ENCODE results near the gene AXIN1. TPM values are rescaled to one million over a fixed set of nuclear protein-coding genes. Genes with fewer than 3 reads are reported as not detected.

The AXIN1 gene
- total RNA-seq, 2 experiments from 2014 or later = 25.5 to 30.6 TPM

- Mint-ChIP-seq H3K9me3 (no peaks in the 10 kb centered on the region), H3K4me3 (no peak overlapping the region), H3K4me1 (peaks cover 5% of the 10 kb centered on the region), H3K27ac (no peak overlapping the region), H3K27me3 (peaks cover 34% of the 10 kb centered on the region), H3K36me3 (ENCODE audit: low read depth) (no peaks in the 10 kb centered on the region)
- POLR2A ChIA-PET = no interaction called here
- CTCF ChIA-PET = interaction anchor here (0.7 kb wide), 1 partner anchor 94 kb away, joined by 3 read pairs; no protein-coding TSS in a partner anchor
- DNase-seq = no peak
Measured at GRCh38 chr16:280991-281659, 71.4 kb downstream of the AXIN1 start.

- DNase-seq = no peak
- Mint-ChIP-seq H3K36me3 (ENCODE audit: low read depth) (no peaks in the 10 kb centered on the region), H3K4me1 (peaks cover 5% of the 10 kb centered on the region), H3K9me3 (no peaks in the 10 kb centered on the region), H3K27ac (no peak within 1 kb of the TSS), H3K27me3 (peaks cover 35% of the 10 kb centered on the region), H3K4me3 (no peak within 1 kb of the TSS)
- ChIA-PET CTCF (no interaction called here), POLR2A (no interaction called here)
Measured at GRCh38 chr16:280552-280951, 72.0 kb downstream of the AXIN1 start, which contains the start of gene ARHGDIG. Gene ARHGDIG, plus strand, starts transcription at chr16:280591. Its CDS starts 90 bp downstream, at chr16:280681.

DNA sequence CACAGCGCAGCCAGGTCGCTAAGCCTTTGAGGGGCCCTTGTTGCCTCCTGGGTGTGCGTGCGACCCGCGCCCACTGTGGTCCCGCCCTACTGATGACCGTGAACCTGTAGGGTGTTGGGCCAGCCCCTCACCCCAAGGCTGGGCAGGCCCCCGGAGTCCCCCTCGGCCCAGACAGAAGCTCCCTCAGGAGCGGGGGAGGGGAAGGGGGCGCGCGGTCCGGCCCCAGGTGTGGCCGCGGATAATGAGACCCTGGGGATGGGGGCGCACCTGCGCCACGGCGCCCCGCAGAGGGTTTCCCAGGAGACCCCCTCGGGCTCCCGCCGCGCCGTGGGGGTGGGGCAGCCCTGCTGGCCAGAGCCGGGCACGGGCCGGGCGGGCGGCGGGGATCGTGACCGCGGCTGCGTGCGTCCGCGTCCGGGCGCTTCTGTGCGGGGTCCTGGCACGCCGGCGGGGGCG is 72.5 kb downstream of the AXIN1 start:
- peaks cover 36% of the 10 kb centered on the region for H3K27me3 Mint-ChIP-seq
- peaks cover 7% of the 10 kb centered on the region for H3K4me1 Mint-ChIP-seq
- H3K36me3 Mint-ChIP-seq (ENCODE audit: low read depth) = no peaks in the 10 kb centered on the region
- no peak overlapping the region for H3K27ac Mint-ChIP-seq
- H3K9me3 Mint-ChIP-seq = no peaks in the 10 kb centered on the region
- no peak for DNase-seq
- ChIA-PET CTCF (no interaction called here), POLR2A (no interaction called here)
- no peak overlapping the region for H3K4me3 Mint-ChIP-seq

GRCh38 chr16:279531-279930 is 73.0 kb downstream of the AXIN1 start:
- Mint-ChIP-seq H3K4me1 (peaks cover 8% of the 10 kb centered on the region), H3K9me3 (no peaks in the 10 kb centered on the region), H3K36me3 (ENCODE audit: low read depth) (no peaks in the 10 kb centered on the region), H3K27me3 (peaks cover 40% of the 10 kb centered on the region), H3K4me3 (no peak overlapping the region), H3K27ac (no peak overlapping the region)
- DNase-seq = no peak
- ChIA-PET POLR2A (no interaction called here), CTCF (interaction anchor here (1.4 kb wide), 1 partner anchor 11 kb away, joined by 4 read pairs; no protein-coding TSS in a partner anchor)

GRCh38 chr16:278863-279366 is 73.6 kb downstream of the AXIN1 start:
- CTCF ChIA-PET = interaction anchor here (1.4 kb wide), 1 partner anchor 10 kb away, joined by 4 read pairs; no protein-coding TSS in a partner anchor
- peaks cover 8% of the 10 kb centered on the region for H3K4me1 Mint-ChIP-seq
- H3K36me3 Mint-ChIP-seq (ENCODE audit: low read depth) = no peaks in the 10 kb centered on the region
- no peak overlapping the region for H3K4me3 Mint-ChIP-seq
- H3K27ac Mint-ChIP-seq = no peak overlapping the region
- H3K27me3 Mint-ChIP-seq = peaks cover 43% of the 10 kb centered on the region
- H3K9me3 Mint-ChIP-seq = no peaks in the 10 kb centered on the region
- peak; percentile 24 for DNase-seq
- POLR2A ChIA-PET = no interaction called here

- H3K27me3 Mint-ChIP-seq = peaks cover 41% of the 10 kb centered on the region
- no peak overlapping the region for H3K4me3 Mint-ChIP-seq
- no peaks in the 10 kb centered on the region for H3K9me3 Mint-ChIP-seq
- POLR2A ChIA-PET = no interaction called here
- CTCF ChIA-PET = no interaction called here
- peaks cover 8% of the 10 kb centered on the region for H3K4me1 Mint-ChIP-seq
- no peak for DNase-seq
- no peaks in the 10 kb centered on the region for H3K36me3 Mint-ChIP-seq (ENCODE audit: low read depth)
- H3K27ac Mint-ChIP-seq = no peak overlapping the region
Measured at GRCh38 chr16:276426-277077, 76.0 kb downstream of the AXIN1 start.

GRCh38 chr16:275786-276232 is 76.7 kb downstream of the AXIN1 start, which contains the start of gene RGS11:
Gene RGS11, minus strand, starts transcription at chr16:275944. Its CDS starts 33 bp downstream, at chr16:275911.
- DNase-seq = no peak
- peaks cover 36% of the 10 kb centered on the region for H3K27me3 Mint-ChIP-seq
- no peak within 1 kb of the TSS for H3K4me3 Mint-ChIP-seq
- H3K36me3 Mint-ChIP-seq (ENCODE audit: low read depth) = no peaks in the 10 kb centered on the region
- CTCF ChIA-PET = no interaction called here
- no peak within 1 kb of the TSS for H3K27ac Mint-ChIP-seq
- peaks cover 8% of the 10 kb centered on the region for H3K4me1 Mint-ChIP-seq
- POLR2A ChIA-PET = no interaction called here
- no peaks in the 10 kb centered on the region for H3K9me3 Mint-ChIP-seq

- DNase-seq = no peak
- POLR2A ChIA-PET = no interaction called here
- no peaks in the 10 kb centered on the region for H3K9me3 Mint-ChIP-seq
- H3K36me3 Mint-ChIP-seq (ENCODE audit: low read depth) = no peaks in the 10 kb centered on the region
- no peak overlapping the region for H3K4me3 Mint-ChIP-seq
- peaks cover 36% of the 10 kb centered on the region for H3K27me3 Mint-ChIP-seq
- H3K4me1 Mint-ChIP-seq = peaks cover 8% of the 10 kb centered on the region
- no peak overlapping the region for H3K27ac Mint-ChIP-seq
- CTCF ChIA-PET = interaction anchor here (0.6 kb wide), 1 partner anchor 34 kb away, joined by 4 read pairs; no protein-coding TSS in a partner anchor
Measured at GRCh38 chr16:275041-275641, 77.4 kb downstream of the AXIN1 start.

GRCh38 chr16:273547-274421 is 78.7 kb downstream of the AXIN1 start:
- Mint-ChIP-seq H3K4me3 (no peak overlapping the region), H3K27me3 (peaks cover 28% of the 10 kb centered on the region), H3K27ac (no peak overlapping the region), H3K9me3 (no peaks in the 10 kb centered on the region), H3K4me1 (peaks cover 5% of the 10 kb centered on the region), H3K36me3 (ENCODE audit: low read depth) (no peaks in the 10 kb centered on the region)
- DNase-seq = no peak
- POLR2A ChIA-PET = no interaction called here
- CTCF ChIA-PET = no interaction called here

- H3K9me3 Mint-ChIP-seq = peaks cover 2% of the 10 kb centered on the region
- peaks cover 5% of the 10 kb centered on the region for H3K4me1 Mint-ChIP-seq
- ChIA-PET POLR2A (no interaction called here), CTCF (no interaction called here)
- H3K27ac Mint-ChIP-seq = no peak overlapping the region
- DNase-seq = no peak
- H3K4me3 Mint-ChIP-seq = no peak overlapping the region
- peaks cover 23% of the 10 kb centered on the region for H3K27me3 Mint-ChIP-seq
- H3K36me3 Mint-ChIP-seq (ENCODE audit: low read depth) = no peaks in the 10 kb centered on the region
Measured at GRCh38 chr16:272633-273546, 79.6 kb downstream of the AXIN1 start.

DNA sequence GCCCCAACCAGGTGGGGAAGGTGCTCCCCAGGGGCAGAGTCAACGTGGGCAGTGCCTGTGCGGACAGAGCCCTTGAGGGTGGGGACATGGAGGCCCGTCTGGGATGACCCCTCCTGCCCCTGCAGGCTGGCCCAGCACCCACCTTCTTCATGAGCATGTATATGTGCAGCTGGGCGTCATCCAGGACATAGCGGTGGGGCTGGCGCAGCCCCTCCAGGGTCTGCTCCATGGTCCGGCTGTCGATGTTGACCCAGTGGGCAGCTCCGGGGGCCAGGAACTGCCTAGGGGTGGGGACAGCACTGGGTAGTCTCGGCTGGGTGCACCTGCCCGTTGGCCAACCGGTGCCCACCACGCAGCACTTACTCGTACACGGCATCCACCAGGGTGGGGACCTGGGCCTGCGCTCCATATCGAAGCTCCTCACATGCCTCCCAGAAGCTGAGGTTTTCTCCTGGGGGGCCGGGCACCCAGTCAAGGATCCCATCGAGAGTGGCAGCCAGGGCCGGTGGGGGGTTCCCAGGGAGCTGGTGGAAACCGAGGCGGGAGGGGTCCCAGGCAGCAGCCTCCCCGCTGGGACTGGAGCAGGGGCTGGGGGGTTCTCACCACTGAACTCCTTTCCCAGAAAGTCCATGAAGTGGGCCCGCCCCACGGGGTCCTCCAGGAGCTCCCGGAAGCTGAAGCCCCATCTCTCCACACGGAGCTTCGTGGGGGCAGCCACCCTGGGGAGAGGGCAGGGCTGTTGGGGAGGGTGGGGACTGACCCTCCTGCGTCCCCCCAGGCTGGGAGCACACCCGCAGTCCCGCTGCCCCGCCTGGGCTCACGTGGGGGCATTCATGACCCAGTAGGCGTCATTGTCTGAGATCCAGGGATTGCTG is 81.9 kb downstream of the AXIN1 start:
- POLR2A ChIA-PET = no interaction called here

More for the DNA sequence above, 81.9 kb downstream of the AXIN1 start:
- Mint-ChIP-seq H3K9me3 (peaks cover 5% of the 10 kb centered on the region), H3K27me3 (peaks cover 9% of the 10 kb centered on the region), H3K36me3 (ENCODE audit: low read depth) (no peaks in the 10 kb centered on the region), H3K4me3 (no peak overlapping the region), H3K27ac (no peak overlapping the region), H3K4me1 (peaks cover 3% of the 10 kb centered on the region)
- CTCF ChIA-PET = interaction anchor here (1.2 kb wide), 1 partner anchor 27 kb away, joined by 3 read pairs; no protein-coding TSS in a partner anchor
- no peak for DNase-seq

All from activated CD4-positive, alpha-beta T cell treated with anti-CD3 and anti-CD28 coated beads, Interleukin-2, amount 10 ng/mL, durations not matched to agents 7 days and 5 days (primary cell).